ENCODE data around the gene GADD45A.
"Not testable (repeated sequence)": the region's sequence is repeated elsewhere in the genome, so short reads cannot be mapped to it uniquely, and the experiment has no call there.

Gene GADD45A

DNA sequence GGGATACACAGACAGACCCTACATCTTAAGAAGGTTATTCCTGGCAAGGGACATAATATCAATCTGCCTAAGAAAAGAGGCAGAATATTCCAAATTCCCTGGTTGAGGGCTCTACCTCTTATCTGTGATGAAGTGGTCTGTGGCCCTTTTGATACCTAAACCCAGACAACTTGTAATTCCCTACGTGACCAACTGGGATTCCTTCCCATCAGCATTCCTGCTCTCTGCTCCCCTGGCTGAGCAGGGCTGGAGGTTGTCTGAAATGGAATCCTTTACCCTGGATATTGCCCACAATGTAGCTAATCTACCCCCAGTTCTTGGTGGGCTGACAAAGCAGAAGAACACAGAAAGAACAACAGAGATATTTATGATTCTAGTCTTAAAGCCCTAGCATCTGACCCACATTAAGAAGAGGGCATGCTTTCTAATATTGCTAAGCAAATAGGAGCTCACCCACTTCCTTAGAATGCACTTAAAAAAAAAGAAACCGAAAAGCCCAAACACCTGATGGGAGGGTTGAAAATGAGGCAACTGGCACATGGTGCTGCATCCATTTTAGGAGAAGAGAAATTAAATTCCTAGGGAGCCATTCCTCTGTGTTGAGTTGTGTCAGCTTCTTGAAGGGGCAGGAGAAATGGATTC is 36.8 kb downstream of the GADD45A start:
- no peak for DNase-seq (ENCODE audit: low spot score)

DNA sequence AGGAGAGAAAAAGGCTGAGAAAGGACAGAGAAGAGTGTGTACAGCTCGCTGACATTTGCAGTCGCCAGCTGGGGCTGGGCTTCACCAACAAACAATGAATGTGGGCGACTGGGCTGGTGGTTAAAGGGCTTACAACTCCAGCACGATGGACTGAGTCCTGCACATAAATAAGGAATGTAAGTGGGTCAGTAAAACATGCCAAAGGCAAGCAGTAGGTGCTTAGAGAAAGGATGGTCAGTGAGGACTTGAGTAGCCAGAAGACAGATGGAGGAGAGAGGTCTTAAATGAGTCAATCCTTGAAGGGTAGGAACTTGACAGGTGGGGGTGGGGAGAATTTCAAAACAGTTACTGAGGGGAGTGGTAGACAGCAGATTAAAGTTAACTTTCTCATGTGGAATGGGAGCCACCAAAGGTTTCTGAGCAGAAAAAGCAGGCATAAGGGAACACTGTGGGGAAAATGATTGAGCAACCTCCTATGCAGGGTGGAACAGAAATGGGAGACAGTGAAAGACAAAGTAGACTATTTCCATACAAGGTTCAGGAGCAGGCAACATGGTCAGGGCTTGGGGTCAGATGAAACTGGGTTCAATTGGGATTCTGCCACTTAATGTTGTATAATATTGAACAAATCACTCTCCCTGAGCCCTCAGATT is 37.4 kb downstream of the GADD45A start:
- DNase-seq (ENCODE audit: low spot score) = no peak

GRCh38 chr1:67723126-67723525 is 38.1 kb downstream of the GADD45A start:
- no peak for DNase-seq (ENCODE audit: low spot score)

GRCh38 chr1:67723620-67724019 is 38.6 kb downstream of the GADD45A start:
- DNase-seq (ENCODE audit: low spot score) = no peak

GRCh38 chr1:67724928-67725560 is 40.0 kb downstream of the GADD45A start:
- DNase-seq (ENCODE audit: low spot score) = no peak

DNA sequence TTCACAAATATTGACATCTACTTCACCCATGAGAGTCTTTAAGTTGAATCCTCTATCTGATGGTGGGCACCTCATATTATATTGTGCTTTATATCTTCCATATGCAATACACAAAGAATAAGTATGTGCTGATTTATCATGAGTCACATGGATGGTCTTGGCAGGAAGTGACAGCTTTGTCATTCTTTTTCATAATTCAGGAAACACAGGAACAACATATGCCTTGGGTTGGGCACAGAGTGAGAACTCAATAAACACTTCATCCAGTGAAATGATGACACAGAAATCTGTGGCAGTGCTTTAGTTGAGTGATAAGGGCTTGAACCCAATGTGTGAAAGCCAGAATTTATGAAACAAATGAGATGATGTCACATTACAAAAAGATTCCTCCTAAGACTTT is 41.2 kb downstream of the GADD45A start:
- DNase-seq (ENCODE audit: low spot score) = no peak

DNA sequence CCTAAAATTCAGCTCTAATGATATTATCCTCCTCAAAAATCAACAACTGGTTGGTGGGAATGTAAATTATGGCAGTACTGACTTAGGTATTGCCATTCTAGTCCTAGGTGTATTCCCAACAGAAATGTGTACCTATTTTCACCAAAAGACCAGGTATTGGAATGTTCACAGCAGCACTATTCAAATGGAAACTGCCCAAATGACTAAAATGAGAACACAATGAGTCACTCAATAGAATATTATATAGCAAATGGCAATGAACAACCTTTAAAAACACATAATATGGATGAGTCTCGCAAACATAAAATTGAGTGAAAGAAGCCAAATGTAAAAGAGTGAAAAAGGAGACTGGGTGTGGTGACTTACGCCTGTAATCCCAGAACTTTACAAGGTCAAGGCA is 44.9 kb downstream of the GADD45A start:
- DNase-seq (ENCODE audit: low spot score) = no peak

GRCh38 chr1:67730312-67730711 is 45.3 kb downstream of the GADD45A start:
- not testable (repeated sequence) for DNase-seq (ENCODE audit: low spot score)

- DNase-seq (ENCODE audit: low spot score) = no peak
These were observed 46.3 kb downstream of the GADD45A start for GRCh38 chr1:67731322-67731721.

DNA sequence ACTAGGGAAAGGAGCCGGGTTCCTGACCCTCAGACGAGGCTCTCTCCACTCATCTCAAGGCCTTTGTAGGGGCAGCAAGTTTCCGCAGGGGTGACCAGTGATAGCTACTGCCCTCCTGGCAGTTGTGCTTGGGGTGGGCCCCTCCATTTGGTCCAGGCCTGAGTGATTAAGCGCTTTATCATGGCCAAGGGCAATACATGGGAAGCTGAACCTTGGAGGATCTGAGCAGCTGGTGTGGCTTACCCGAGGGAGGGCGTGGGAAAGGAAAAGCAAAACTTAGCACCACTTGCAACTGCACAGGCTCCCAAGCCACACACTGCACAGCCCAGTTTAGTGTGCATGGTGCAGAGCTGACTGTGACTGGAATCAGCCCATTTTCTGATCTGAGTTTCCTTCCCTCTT is 47.8 kb downstream of the GADD45A start:
- peak; percentile 59 for DNase-seq (ENCODE audit: low spot score)

DNA sequence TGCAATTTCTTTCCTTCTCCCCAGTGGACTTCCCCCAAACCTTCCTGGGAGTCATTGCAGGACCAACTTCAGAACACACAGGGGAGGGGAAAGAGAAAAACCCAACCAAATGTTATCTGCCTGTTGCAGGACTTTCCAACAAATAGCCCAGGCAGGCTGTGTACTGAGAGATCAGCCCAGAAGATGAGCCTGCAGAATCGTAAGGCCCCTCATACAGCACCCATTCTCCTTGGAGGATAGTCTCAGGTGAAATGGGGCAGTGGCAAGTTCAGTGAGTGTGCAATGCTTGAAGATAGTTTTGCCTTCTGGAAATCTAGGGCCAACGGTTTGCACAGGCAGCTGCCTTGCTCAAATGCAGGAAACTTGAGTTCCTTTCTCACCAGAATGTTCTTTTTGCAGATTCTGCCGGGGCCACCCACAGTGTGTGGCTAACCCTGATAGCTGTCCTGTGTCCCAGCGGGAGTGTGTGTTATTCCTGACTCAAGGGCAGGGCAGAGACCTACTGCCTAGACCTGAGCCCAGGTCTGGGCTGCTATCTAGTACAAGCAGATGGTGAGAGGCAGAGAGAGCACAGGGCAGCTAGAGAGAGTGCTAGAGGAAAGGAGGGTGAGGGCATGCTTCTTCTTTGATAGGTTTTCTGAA is 48.8 kb downstream of the GADD45A start:
- peak; percentile 91 for DNase-seq (ENCODE audit: low spot score)

DNA sequence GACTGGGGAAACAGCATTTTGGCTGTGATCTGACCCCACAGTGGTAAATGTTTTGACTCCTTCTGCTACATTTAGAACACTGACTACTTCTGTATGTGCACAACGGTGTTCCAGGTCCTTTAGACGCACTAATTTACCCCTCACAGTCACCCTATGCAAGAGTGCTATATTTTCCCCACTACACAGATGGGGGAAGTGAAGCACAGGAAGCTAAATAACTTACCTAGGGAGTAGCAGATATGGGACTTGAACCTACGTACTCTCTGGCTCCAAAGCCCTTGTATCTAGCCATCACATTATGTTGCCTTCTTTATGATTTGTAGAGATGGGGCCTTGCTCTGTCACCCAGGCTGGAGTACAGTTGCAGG is 49.3 kb downstream of the GADD45A start:
- DNase-seq (ENCODE audit: low spot score) = no peak

DNA sequence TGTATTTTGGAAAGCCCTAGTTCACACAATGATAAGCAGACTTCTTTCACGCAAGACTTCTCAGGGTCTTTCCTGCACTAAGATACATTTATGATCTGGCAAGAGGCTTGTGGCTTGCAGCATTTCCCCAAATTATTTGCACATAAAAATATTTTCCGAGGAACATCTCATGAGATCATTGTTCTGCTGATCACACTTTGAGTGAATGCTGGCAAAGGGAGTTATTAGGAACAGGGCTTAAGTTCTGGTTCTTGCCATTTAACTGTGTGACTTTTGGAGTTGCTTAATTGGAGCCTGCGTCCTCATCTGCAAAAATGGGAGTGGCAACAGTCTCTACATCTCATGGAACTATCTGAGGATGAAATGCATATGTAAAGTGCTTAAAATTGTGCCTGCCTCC is 50.2 kb downstream of the GADD45A start:
- DNase-seq (ENCODE audit: low spot score) = peak; percentile 56

DNA sequence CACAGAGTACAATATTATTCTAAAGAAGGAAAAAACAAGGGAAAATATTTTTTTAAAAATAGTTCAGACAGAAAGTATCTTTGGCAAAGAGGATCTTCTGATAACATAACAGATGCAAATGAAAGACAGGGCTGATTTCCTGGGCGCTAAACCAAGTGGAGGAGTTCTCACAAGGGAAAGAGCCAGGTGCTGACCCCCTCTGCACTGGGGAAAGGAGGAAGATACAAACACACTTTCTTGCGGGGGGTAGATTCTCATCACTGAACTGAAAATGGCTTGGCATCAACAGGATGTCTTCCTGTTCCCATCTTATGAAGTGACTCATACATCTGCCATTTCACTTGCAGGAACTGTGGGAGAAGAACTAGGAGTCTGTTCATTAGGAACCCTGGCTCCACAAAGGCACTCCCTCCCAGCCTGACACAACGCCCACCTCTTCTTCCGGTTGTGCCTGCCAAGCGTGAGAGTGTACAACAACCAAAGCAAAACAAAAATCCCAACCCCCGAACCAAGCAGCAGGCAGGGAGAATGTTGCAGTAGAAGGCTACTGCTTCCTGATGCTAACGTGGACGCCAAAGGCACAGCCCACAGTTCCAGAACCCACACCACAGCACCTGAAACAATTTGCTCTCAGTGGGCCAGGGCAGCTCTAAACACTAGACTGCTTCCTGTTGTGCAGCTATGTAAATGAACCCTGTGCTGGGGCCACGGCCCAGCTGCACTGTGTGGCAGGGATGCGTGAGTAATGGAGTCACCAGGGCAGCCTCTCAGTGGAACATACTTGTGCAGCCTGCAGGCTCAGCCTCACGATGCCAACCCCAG is 51.0 kb downstream of the GADD45A start:
- DNase-seq (ENCODE audit: low spot score) = peak; percentile 61

DNA sequence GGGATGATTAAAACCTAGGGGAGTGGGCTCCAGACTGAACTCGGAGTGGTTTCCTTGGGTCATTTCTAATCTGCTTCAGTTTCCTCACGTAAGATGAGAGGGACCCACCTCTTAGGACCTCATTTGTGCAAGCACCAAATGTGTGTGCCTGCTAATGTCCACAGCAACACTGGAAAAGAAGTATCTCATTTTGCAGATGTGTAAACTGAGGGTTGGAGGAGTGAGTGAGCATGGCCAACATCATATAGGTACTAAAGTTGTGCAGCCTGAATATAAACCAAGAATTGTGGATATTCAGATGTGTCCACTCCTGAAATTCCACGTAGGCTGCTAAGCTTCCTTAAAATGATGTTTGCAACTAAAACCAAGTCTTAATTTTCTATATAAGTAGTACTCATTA is 51.7 kb downstream of the GADD45A start:
- no peak for DNase-seq (ENCODE audit: low spot score)

DNA sequence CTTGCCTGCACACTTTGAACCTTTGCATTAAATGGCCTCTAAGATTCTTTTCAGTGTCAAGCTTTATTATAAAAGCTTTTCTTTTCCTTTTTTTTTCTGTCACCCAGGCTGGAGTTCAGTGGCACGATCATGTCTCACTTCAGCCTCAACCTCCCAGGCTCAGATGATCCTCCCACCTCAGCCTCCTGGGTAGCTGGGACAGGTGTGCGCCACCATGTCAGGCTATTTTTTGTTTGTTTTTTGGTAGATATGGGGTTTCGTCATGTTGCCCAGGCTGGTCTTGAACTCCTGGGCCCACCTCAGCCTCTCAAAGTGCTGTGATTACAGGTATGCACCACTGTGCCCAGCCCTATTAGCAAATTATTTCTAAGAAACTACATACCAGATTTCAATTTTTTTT is 52.9 kb downstream of the GADD45A start:
- no peak for DNase-seq (ENCODE audit: low spot score)

Measured in hematopoietic multipotent progenitor cell treated with erythropoietin and hydrocortisone succinate and interleukin-3 and kit ligand, for 15 days (in vitro differentiated cells).